Activated CD4-positive, alpha-beta T cell treated with anti-CD3 and anti-CD28 coated beads for 1 hour (primary cell): Measurements from ENCODE around the gene RBBP8NL.

Experiments
- DNase-seq: peaks from one replicate; pipeline ENCODE4 v3.0.0-alpha.2; 2020

Gene RBBP8NL

DNA sequence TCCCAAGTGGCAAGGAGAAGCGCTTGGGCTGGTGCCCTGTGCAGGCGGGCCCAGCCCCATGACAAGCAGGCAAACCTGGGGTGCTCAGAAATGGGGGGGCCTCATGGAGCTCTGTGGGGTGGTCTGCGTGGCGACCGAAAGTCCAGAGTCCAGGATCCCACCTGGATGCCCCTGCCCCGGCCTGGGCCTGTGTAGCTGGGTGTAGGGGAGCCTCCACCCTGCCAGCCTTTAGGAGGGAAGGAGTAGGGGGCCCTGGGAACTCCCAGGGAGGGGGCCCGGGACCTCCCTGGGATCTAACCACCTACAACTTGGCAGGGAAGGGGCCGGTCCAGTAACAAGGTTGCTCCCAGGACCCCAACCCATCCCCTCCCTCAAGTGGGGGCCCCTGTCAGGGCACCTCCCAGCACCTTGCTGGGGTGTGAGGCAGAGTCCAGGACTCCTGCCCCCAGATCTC, 55.7 kb downstream of the RBBP8NL start:
- DNase-seq: no peak

DNA sequence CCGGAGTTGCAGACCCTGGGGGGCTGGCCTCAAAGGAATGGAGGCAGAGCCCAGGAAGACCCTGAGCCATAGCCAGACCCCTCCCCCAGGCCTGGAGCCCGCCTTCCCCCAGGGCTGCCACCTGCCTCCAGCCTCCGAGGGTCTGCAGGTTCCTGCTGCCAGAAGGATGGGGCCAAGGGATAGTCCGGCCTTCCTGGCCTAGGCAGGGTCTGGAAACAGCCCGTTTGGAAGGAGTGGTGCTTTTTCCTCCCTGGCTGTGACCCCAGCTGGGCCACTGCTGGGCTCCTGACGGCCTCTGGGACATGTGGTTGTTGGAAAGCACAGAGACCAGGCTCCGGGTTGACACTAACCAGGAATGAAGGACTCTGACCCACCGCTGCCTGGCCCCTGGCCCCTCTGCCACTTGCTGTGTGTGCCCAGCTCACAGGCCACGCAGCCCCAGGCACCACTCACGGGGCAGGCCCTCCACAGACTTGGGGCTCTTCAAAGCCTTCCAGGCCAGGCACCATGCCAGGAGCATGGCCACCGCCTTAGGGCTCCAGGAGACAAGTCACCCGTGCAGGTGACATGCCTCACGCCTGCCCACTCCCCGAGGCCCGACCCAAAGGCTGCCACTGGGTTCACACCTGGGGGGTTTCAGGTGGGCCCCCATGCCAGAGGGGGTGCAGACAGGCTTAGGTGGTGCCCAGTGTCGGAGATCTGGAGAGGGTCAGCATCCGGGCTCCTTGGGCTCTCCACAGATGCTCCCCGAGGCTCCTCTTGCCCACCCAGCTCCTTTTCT, 56.3 kb downstream of the RBBP8NL start:
- DNase-seq: no peak

DNA sequence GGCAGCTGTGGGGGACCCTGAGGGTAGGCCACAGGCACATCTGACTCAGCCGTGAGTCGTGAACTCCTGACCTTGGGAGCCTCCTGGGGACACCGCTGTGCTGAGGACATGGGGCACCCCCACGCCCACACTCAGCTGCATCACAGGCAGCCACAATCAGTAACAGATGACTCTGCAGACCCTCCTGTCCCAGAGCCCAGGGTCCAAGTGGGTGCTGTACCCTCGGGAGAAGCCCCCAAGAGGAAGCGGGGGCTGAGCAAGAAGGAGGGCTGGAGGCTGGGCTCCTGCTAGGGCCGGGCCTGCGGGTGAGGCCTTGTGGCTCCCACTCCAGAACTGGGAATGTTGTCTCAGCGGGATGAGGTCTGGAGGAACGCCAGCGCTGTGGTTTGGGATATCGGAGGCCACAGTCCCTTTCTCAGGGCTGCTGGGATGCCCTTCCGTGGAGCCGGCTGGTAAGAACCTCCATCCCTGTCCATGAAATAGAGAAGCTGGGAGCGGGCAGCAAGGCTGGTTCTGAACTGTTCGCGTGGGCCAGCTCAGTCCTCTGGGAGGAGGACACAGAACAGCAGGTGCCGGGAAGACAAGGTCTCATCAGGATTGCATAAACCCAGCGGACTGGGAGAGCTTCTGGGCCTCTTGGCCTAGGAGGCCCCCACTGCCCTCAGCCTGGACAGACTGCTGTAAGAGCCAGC, 57.1 kb downstream of the RBBP8NL start:
- no peak for DNase-seq

DNA sequence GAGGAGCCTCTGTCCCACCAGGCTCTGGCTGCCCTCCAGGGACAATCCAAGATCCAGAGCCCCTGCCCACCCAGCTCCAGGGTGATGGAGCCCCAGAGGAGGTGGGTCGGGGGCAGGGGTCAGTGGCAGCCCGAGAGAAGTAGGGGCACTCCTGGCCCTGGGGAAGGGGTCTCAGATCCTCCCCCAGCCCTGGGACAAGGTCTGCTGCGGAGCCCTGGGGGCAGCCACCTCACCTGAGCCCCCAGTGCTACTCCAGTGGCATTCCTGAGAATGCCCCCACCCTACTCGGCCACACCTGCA, 57.6 kb downstream of the RBBP8NL start:
- DNase-seq: no peak

DNA sequence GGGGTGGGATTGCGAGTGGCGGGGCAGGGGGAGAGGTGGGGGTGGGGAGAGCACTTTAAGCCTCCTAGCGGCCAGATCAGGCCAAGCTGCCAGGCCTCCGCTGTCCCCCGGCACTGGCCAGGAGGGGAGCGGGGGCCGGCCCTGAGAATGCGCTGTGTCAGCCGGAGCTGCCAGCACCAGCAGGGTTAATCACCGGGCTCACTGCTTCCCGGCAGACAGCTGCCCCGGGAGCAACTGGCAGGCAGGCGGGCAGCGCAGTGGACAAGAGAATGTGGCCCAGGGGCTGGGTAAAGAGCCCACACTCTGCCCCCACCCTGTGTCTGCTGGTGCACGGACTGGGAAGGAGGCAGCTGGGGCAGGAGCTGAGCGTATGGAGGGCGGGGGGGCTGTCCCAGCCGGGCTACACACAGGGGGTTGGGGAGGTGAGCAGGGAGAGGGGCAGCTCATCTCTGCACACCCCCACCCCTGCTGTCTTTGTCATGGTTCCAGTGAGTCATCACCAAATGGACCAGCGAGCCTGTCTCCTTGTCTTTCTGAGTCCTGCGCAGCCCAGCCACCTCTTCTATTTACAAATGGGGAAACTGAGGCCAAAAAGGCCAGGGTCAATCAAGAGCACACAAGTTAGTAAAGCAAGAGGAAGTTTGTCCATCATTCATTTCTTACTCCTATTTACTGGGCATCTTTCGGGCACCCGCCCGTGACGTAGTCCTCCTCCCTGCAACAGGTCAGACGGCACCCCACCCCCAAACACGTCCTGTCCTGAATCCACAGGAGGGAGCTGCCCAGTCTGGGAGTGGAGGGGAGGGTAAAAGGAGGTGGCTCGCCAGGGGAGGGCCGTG, 58.1 kb downstream of the RBBP8NL start:
- no peak for DNase-seq

DNA sequence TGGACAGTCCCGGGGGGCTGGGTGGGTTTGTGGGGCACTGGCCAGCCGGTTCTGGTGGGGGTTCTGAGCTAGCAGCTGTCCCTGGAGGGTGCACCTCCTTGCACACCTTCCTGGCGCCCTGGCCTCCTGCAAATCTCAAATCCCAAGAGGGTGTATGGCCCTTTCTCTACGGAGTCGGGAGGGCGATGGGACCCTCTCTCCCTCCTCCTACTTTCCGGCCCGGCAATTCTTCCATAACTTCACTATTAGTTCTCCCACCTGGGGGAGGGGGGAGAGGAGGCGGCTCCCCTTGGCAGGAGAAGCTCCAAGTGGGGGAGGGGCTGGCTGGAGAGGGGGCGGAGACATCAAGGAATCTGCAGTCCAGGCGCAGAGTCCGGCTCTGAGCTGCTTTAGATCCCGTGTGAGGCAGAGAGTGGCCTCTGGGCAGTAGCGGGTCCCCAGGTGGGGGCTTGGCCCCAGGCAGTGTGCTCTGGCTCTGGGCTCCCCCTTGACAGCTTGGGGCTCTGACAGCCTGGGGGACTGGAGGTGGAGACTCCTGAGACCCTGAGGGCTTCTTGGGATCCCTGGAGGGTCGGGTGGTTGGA, 58.9 kb downstream of the RBBP8NL start:
- no peak for DNase-seq

DNA sequence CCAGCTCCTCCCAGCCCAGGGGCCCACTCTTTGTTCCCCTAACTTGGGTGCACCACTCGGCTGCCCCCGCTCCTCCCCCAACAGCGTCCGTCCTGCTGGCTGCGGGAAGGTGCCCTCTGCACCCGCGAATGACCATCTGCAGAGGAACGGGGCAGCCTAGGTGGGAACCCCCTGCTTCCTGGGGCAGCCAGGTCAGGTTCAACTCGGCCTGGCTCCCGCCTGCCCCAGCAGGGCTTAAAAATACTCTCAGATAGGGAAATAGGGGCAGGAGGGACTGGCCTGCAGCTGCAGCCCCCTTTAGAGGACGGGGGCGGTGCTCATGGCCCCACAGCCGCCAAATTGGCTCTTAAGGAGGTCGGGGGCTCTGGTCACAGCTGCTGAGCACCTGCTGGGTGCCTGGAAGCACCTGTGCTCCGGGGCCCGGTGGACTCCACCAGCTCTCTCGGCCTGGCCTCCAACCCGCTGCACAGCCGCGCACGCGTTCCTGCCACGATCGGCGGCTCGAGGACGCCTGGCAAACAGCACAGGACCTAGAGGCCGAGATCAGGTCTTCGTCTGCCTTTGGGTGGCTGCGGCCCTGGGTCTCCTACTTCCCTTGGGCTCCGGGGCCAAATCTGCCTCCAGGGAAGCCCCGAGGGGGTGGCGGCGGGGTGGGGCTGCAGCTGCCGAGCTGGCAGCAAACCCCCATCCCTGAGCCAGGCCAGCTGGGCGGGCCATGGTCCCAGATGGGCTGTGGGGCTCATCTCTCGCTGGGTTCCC, 59.5 kb downstream of the RBBP8NL start:
- DNase-seq: no peak

DNA sequence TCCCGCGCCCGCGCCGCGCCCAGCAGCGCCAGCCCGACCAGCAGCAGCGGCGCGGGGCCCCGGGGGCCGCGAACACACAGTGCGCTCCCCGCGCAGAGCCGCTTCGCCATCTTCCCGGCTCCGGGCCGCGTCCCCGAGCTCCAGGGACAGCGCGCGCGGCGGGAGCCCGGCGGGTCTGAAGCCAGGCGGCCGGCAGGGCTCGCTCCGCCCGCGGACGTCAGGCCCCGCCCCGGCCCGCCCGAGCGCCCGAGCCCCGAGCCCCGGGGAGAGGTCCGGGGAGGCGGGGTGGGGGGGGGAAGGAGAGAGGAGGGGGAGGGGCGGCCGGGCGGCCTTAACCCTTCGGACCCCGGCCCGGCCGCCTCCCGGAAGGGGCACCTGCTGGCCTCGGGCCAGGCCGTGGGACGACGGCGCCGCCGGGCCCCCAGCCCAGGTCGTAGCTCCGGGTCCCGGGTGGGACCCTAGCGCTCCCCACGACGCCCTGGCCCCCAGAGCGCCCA, 60.2 kb downstream of the RBBP8NL start, which contains the start of gene LAMA5:
LAMA5 (minus strand) TSS at position 177 of the 497 bp plus-strand sequence; CDS start at position 110, 67 bp downstream.
- no peak for DNase-seq

DNA sequence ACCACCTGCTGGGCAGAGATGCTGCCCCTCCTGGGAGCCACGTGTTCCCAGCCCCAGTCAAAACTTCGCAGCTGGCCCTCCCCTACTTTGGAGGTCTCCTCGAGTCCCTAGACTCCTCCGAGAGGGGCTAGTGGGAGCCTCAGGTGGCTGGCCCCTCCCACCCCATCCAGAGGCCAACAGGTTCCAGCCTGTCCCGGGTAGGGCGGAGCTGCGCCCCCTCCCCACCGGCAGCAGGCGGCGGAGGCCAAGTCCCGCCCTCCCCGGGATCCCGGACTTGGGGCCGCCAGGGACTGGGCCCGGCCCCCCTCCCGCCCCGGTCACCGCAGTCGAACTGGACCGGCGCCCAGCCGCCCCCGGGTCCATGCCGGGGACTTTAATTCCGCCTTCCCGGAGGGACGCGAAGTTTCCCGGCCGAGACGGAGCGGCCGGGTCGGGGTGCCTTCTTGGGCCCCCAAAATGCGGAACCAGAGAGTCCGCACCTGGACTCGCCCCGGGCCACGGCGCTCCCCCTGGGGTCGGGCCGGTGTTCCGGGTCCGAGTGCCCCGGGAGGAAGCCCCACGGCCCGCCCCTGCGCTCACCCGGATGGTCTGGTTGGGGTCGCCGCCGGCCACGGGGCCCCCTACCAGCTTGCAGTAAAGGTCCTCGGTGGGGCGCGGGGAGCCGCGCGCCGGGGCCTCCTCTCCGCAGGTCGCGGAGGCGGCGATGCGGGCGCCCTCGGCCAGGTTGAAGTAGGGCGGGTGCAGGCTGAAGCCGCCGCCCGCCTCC, 60.8 kb downstream of the RBBP8NL start:
- DNase-seq: no peak

DNA sequence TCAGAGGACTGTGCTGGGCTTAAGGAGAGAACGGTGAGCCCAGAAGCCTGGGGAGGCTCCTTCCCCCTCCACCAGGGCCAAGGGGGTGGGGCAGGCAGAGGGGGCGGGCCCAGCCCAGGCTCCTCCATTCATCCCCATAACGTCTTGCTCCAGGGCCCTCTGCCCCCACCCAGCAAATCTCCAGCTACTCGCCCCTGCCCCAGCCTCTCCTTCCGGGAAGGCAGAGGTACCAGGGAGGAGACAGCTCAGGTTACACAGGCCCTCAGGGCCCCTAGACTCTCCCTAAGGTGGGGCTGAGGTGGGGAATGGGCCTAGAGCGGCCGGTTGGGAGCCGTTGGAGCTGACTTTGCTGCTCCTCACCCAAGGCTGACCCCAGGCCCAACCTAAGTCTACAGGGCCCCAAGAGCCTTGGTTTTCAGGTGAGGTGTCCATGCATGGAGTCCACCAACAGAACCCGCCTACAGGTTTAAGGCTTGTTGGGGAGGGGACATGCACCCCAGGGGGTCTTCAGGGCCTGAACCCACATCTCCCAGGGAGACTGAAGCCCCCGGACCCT, 61.4 kb downstream of the RBBP8NL start:
- no peak for DNase-seq

DNA sequence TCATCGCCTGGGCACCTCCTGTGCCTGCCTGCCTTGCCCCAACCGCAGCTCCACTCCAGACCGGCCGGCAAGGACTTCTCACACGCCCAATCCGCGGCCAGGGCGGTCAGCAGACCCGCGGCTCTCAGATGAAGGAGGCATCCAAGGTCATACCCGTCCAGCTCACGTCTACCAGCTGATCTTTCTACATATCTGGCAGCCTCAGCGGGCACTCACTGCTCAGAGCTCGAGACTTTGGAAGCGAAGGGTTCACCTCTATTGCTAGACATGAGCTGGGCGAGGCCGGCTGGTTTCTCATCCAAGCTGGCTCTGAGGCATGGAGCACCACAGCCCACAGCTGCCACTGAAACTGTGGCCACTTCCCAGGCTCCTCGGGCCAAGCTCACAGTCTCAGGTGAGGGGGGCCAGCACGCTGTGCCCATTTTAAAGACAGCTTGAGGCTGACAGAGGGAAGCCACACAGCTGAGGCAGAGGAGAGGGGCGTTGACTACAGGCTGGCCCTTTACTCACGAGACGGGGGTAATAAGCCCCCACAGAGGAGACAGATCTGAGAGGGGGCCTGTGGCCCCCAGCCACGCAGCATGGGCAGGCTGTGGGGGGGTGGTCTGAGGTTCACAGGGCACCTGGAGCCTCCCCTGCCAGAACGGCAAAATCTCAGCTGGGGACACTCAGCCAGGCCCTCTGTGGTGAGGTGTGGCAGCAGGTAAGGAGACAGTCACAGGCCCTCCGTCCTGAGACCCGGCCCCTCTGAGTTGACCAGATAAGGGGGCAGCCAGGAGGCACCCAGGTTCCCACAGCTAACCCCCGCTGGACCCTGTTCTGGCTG, 62.2 kb downstream of the RBBP8NL start:
- no peak for DNase-seq

DNA sequence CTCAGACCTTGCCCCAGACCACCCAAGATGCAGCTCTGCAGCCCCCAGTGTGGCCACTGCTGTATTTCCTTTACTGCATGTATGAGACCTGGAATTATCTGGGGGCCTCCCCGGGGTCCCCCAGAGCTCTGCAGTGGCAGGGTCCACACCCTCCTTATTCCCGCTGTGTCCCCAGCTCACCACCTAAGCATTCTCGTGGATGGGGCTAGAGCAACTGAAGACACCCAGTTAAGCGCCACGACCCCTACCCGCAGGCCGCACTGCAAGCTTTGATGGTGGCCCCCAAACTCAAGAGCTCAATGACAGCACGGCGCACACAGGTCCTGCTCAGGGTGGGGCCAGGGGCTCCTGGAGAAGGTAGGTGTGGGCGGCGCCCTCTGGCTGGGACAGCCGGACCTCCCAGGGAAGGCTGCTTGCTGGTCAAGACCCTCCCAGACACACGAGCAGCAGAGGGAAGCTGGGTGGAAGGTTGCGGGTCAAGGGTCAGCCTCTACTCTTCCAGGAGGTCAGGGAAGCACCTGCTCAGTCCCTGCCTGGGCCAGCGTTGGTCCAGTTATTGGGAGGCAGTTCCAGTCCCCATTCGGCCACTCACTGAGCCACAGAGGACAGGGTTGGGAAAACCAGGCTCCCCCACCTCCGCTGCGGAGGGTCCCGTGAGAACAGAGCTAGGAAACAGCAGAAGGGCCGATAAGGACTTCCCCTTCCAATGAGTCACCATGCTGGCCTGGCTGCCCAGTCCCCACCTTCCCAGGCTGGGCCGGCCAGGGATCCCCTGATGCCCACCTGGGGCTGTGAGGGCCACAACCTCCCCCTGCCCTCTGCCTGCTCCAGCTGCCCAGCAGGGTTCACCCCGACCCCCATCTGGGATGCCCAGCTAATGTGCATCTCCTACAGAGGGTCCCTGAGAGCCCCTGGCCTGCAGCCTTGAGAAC, 63.2 kb downstream of the RBBP8NL start:
- no peak for DNase-seq

DNA sequence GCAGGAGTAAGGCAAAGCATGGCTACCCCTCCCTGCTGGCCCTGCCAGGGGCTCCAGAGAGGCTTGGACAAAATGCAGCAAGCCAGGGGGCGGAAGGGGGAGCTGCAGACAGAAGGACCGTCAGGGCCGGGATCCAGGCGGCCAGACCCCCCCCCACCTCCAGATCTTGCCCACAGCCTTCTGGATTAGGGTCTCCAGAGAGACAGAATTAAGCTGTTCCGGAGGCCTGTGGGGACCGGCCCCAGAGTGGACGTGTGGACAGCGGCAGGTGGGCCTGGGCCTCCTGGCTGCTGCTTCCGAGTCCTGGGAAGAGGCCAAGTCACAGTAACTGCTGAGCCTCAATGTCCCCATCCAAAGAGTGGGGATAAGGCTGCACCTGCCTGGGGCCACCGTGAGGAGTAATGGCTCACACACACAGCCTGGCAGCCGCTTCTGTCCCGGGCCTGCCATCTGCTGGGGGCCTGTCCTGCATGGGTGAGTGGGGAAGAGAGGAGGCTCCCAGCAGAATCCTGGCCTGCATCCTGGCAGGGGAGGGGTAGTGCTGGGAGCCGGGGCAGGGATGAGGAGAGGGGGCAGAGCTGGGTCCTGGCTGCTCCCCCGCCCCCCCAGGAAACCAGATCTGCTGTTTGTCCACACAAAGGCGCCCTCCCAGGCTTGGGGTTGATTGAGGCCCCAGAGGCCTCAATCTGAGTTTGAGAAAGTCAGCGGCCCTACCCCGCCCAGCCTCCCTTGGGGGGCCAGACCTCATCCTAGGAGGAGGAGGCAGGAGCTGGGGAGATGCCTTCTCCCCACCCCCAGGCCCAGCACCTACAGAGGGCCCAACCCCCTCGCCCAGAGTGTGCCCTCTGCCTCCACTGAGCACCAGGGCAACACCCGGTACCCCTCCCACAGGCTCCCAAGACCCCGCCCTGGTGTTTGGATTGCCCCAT, 64.1 kb downstream of the RBBP8NL start:
- DNase-seq: no peak

DNA sequence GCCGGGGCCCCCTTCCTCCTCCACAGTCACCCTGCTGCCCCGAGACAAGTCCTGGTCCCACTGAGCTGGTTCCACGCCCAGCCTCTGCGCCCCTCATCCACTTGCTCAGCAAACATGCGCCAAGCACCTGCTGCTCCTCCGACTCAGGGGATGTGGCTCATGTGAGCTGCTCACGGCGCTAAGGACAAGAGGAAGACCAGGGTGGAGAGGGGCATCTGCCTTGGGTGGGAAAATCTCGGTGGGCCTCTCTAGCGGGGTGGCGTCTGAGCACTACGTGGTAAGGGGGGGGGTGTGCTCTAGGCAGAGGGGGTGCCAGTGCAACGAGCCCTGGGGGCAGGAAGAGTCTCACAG, 64.8 kb downstream of the RBBP8NL start:
- no peak for DNase-seq

DNA sequence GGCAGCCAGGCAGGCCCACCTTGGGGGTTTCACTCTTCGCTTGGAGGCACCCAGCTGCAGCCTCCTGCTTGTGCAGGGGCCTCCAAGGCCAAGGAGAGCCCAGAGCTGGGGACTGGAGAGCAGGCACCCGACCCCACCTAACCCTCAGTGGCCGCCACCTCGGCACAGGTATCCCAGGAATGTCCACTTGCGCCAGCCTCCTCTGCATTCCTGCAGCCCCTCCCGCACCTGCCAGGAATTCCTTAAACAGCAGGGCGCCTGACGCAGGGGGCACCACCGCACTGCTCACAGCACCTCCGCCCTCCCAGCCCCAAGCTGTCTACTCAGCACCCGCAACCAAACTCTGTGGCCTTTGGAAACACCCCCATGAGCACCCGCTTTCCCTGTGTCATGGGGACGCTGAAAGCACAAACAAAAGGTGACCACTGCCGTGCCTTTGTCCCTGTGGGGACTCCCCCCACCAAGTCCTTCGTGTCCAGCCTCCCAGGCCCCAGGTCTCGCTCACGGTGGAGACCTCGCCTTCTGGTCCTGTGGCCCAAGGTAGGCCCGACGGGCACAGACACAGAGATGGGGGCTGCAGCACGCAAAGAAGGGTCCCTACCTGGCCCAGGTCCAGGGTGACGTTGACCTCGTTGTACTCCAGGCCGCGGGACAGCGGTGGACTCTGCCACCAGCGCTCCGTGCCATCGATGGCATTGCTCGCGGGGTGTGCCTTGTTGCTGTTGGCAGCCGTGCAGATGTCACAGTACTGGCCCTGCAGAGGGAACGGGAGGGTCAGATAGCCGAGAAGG, 65.3 kb downstream of the RBBP8NL start:
- no peak for DNase-seq

DNA sequence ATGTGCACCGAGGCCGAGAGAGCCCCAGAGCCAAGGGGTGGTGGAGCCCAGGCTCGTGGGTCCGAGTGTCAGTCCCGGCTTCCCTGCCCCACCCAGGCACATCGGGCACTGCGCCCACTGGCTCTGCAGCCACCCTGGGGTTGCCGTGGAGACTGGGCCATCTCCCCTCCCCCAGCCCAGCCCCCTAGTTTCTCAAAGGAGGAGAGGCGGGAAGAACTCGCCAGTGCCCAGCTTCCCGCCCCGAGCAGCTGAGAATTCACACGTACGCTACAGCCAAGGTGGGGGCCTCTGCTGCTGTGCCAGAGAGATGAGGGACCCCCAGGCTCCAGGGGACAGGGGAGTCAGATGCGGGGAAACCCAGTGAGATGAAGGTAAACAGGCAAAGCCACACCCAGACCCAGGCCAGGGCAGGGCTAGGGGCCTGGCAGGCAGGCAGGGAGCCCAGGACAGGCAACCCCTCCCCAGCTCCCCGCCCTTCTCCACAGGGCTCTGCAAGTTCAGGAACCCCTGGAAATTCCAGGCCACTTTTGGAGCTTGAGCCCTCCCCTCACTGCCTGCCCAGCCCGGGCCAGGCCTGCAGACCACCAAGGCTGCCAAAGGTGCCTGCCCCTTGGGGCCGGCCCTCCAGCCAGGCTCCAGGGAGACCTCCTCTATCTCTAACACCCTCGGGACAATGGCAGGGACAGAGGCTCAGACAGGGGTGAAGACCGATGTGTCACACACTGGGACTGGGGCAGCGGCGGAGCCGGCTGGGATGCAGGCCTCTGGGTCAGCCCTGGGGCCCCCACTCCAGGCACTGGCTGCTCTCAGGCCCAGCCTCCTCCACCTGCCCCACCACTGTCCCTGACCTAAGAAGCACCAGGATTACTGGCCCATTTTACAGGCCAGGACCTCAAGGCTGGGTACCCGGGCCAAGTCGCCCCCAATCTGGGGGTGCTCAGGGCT, 66.2 kb downstream of the RBBP8NL start:
- DNase-seq: no peak
